Hypothalamus (tissue), 51 donors: Measurements from ENCODE around the gene C1QBP.
"Not testable (repeated sequence)": the region's sequence is repeated elsewhere in the genome, so short reads cannot be mapped to it uniquely, and the experiment has no call there.

Experiments used
- DNase-seq, 51 donors: peaks; one replicate each; lab custom pipeline; 2025; lab: John Stamatoyannopoulos, UW

C1QBP gene

GRCh38 chr17:5434984-5435383 is 4.0 kb downstream of the C1QBP start:
- peak in 2 of 51 donors; percentile 4 to 28 for DNase-seq

GRCh38 chr17:5431949-5432556 is 6.9 kb downstream of the C1QBP start:
- no peak for DNase-seq

DNA sequence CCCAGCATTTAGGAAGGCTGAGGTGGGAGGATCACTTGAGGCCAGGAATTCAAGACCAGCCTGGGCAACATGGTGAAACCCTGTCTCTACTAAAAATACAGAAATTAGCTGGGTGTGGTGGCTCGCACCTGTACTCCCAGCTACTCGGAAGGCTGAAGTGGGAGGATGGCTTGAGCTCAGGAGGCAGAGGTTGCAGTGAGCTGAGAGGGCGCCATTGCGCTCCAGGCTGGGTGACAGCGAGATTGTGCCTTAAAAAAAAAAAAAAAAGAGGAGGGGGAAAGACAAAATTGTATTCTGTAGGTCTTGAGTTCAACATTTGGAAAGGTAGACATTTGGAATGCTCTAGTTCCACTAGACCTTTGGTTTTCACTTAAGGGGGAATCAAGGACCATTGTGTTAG is 7.7 kb downstream of the C1QBP start:
- not testable (repeated sequence) for DNase-seq

GRCh38 chr17:5430413-5430999 is 8.4 kb downstream of the C1QBP start:
- DNase-seq = no peak

- DNase-seq = no peak
Measured at GRCh38 chr17:5429191-5429887, 9.6 kb downstream of the C1QBP start.

DNA sequence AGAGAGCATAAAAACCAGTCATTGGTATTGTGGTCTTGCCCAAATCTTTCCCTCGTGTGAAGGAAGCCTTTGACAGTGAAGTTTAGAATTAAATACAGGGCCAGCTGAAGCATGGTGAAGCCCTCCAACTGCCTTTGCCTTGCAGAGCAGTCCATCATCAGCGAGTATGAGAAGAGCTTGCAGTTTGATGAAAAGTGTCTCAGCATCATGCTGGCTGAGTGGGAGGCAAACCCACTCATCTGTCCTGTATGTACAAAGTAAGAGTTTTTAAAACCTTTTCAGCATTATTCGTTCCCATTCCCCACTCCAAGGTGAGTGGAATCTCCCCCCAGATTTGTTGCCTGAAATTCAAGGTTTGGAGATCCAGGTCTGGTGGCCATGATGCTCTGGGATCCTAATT is 13.1 kb downstream of the C1QBP start:
- DNase-seq = no peak

DNA sequence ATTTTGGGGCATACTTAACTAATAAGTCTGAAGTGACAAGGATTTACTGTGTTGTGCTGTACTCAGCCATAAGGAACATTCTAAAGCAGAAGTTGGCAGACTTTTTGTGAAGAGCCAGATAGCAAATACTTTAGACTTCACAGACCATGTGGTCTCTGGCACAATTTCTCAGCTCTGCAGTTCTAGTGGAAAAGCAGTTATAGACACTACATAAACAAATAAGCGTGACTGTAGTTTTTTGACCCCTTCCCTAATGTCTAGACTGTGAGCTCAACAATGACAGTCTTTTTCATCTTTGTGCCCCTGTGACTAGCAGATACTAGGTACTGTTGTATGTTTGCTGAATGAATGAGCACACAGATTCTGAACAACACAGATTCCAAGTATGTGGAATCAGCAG is 14.0 kb downstream of the C1QBP start:
- DNase-seq = no peak

DNA sequence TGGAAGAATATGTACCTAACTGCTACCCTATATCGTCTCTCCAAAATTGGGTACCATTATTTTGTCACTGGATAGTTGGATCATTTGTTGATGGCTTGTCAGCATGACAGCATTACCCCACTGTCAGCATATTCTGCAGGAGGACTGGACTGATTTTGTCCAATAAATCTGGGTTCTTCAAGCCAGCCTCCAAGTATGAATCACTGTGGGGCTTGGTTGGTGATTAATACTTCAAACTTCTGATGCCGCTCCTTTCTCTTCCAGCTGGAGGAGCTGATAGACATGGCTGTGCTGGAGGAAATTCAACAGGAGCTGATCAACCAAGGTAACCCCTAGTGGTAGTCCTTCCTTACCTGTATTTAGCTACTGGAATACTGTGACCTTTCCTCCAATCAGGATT is 16.4 kb downstream of the C1QBP start:
- no peak for DNase-seq

DNA sequence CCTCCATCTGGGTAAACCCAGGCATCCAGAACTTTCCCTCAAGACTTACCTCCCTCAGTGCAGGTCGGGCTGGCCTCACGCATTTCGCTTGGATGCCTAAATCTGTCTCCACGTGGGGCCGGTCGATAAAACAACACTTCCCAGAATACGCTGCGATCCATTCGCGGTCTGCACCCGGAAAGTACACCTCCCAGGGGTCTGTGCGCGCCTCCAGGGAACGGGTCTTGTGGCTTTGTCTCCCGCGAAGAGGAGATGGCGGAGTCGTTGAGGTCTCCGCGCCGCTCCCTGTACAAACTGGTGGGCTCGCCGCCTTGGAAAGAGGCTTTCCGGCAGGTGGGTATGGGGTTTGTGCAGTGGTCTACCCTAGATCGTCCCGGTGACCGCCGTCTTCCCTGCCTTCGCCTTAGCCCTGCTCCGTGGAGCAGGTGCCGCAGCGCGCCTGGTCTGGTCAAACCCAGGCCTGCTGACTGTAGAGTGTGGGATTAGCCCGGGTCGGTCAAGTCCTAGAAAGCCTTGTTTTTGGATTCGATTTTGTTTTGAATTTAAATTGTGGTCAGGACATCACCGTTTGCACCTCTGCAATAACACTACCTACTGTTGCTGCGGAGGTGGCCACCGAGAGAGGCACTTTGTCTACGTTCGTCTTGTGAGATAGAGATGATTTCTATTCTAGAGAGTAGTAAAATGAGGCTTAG is 18.8 kb downstream of the C1QBP start, which contains the start of gene RPAIN:
TSS of gene RPAIN (plus strand) at position 224 of the 695 bp plus-strand sequence. CDS start at position 253, 29 bp downstream.
- DNase-seq = peak; percentile 73 to 99 (median 92)

DNA sequence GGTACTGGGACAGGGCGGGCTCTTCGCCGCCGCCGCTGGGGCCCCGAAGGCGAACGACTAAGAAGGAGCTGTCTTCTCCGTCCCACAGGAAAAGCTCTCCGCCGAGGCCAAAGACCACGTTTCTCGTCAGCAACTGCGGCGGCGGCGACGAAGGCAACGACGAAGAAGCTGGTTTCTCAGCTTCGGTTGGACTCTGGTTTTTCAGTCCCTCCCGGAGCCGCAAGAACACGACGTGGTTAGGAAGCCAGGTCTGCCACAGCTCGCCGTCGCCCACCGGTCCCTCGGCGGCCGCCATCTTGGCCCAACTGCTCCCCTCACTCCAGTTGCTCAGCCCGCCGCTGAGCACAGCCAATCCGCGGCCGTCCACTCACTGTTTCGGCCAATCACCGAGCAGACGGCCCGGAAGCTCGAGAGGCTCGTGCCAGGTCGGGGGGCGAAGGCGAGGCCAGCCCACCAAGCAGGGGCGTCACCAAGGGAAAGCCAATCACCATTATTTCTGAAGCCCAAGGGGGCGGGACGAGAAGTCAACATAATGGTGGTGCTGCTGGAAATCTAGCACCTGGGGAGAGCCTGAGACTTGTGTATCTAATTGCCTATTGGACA is 19.5 kb downstream of the C1QBP start, which contains the start of gene NUP88:
TSS of gene NUP88 (minus strand) at position 307 of the 603 bp plus-strand sequence. CDS start at position 295, 12 bp downstream.
- peak; percentile 84 to 99 (median 96) for DNase-seq

GRCh38 chr17:5418858-5419355 is 20.0 kb downstream of the C1QBP start:
- DNase-seq = peak in 6 of 51 donors; percentile 40 to 62 (median 52)

- DNase-seq = no peak
Measured at GRCh38 chr17:5416901-5417300, 22.1 kb downstream of the C1QBP start.

DNA sequence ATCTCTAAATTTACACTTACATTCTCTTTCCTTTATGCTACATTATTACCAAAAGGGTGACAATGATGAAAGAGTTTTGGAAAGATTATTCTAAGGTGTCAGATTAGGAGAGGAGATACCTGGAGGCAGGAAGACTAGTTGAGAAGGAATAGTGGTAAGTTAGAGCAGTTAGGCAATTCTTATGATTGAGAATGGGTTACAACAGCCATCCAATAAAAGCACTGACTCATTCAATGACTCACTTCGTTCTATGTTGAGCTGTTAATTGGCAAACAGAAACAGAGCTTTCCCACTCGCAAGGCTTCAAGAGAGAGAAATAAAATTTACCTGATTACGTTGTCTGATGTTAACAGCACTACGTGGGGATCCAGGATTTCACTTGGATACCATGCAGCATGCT is 25.3 kb downstream of the C1QBP start:
- peak in 1 of 51 donors; percentile 18 for DNase-seq

GRCh38 chr17:5410594-5411272 is 28.2 kb downstream of the C1QBP start:
- DNase-seq = no peak

GRCh38 chr17:5408186-5408585 is 30.8 kb downstream of the C1QBP start:
- no peak for DNase-seq

GRCh38 chr17:5405400-5405799 is 33.6 kb downstream of the C1QBP start:
- no peak for DNase-seq

DNA sequence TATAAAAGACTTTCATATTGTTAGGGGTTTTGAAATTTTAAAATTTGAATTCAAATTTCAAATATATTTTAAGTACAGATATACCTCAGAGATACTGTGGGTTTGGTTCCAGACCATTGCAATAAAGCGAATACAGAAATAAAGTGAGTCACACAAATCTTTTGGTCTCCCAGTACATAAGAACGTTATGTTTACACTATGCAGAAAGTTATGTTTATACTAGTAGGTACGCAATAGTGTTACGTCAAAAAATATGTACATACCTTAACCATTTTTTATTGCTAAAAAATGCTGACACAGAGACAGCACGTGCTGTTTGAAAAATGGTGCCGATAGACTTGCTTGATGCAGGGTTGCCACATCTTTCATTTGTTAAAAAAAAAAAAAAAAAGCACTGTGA is 39.2 kb downstream of the C1QBP start:
- no peak for DNase-seq

DNA sequence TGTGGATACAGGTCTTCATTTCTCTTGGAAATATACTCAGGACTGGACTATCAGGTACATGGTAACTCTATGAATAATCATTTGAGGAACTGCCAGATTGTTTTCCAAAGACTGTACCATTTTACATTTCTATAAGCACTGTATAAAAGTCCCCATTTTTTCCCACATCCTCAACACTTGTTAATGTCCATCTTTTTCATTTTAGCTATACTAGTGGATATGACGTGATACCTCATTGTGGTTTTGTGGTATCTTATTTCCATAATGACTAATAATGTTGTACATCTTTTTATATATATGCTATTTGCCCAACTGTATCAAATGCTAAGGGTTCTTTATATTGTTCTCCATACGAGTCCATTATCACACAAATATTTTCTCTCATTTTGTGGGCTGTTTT is 42.3 kb downstream of the C1QBP start:
- DNase-seq = no peak

- no peak for DNase-seq
Measured at GRCh38 chr17:5391678-5392077, 47.3 kb downstream of the C1QBP start.
